Smooth muscle cell (in vitro differentiated cells): ENCODE results near the gene MORN5. TPM values are rescaled to one million over a fixed set of nuclear protein-coding genes. Genes with fewer than 3 reads are reported as not detected.

ENCODE experiments used
- DNase-seq: peaks from one replicate; lab custom pipeline; 2025; ENCODE audit not compliant: unreplicated experiment; lab: John Stamatoyannopoulos, UW
- H2AFZ ChIP-seq: fragments of 200-600 bp; sonication (generic); 2 replicates; pipeline ENCODE4 v1.6.0; 2016; ENCODE audit warnings: antibody characterized with exemption, low read depth, mild to moderate bottlenecking
- H3F3A ChIP-seq: fragments of 200-600 bp; sonication (generic); 2 replicates; pipeline ENCODE4 v1.6.0; 2017; ENCODE audit warnings: antibody characterized with exemption, low read depth
- H3K27ac ChIP-seq: fragments of 200-600 bp; sonication (generic); 2 replicates; pipeline ENCODE4 v1.5.1; 2016; ENCODE audit warnings: low read depth, mild to moderate bottlenecking
- H3K27me3 ChIP-seq: fragments of 200-600 bp; sonication (generic); 2 replicates; pipeline ENCODE4 v1.6.1; 2016; ENCODE audit warnings: low read depth, mild to moderate bottlenecking
- H3K36me3 ChIP-seq: fragments of 200-600 bp; sonication (generic); 2 replicates; pipeline ENCODE4 v1.5.1; 2016; ENCODE audit warnings: low read depth
- H3K4me1 ChIP-seq: fragments of 200-600 bp; sonication (generic); 2 replicates; pipeline ENCODE4 v1.5.1; 2016; ENCODE audit warnings: low read depth
- H3K4me2 ChIP-seq: fragments of 200-600 bp; sonication (generic); 2 replicates; pipeline ENCODE4 v1.6.0; 2016; ENCODE audit warnings: mild to moderate bottlenecking
- H3K4me3 ChIP-seq: fragments of 200-600 bp; sonication (generic); 2 replicates; pipeline ENCODE4 v1.5.1; 2016; ENCODE audit warnings: mild to moderate bottlenecking
- H3K79me2 ChIP-seq: fragments of 200-600 bp; sonication (generic); 2 replicates; pipeline ENCODE4 v1.6.0; 2016; ENCODE audit warnings: low read depth, mild to moderate bottlenecking
- H3K9ac ChIP-seq: fragments of 200-600 bp; sonication (generic); 2 replicates; pipeline ENCODE4 v1.6.0; 2016; ENCODE audit warnings: low read depth
- H3K9me3 ChIP-seq: fragments of 200-600 bp; sonication (generic); replicated peaks from 2 replicates; pipeline ENCODE4 v1.5.1; 2016; ENCODE audit warnings: low read depth
- H4K20me1 ChIP-seq: fragments of 200-600 bp; sonication (generic); 2 replicates; pipeline ENCODE4 v1.6.0; 2016; ENCODE audit warnings: low read depth
- CTCF ChIP-seq: fragments of 200-600 bp; sonication (generic); IDR thresholded peaks from 2 replicates; pipeline ENCODE4 v1.5.1; 2017; ENCODE audit warnings: borderline replicate concordance, mild to moderate bottlenecking, antibody characterized with exemption; ENCODE audit not compliant: insufficient read depth, poor library complexity, severe bottlenecking
- WGBS: methylation state at CpG from one replicate; pipeline ENCODE4 v1.1.7; 2016; ENCODE audit warnings: low lambda C conversion rate; 5-methylcytosine and 5-hydroxymethylcytosine counted together
- polyA plus RNA-seq: library from polyadenylated mRNA; unstranded; fragments of >200 nt; fragmentation: Nextera tagmentation; extraction: Ambion mirVana; gene quantifications from 2 replicates; pipeline ENCODE4 v1.2.1, GENCODE V29; 2016
- total RNA-seq: library from RNA; depleted of rRNA; stranded (reverse); fragments of >200 nt; gene quantifications from 2 replicates; pipeline ENCODE4 v1.2.3, GENCODE V29; 2014

Gene MORN5
- total and polyA plus RNA-seq, 2 experiments from 2014 or later: not detected

- no peak for TF ChIP-seq CTCF
- Histone ChIP-seq H4K20me1 (no peaks in the 10 kb centered on the region), H3K4me1 (peaks cover 21% of the 10 kb centered on the region), H3K4me3 (no peak overlapping the region), H3K36me3 (no peaks in the 10 kb centered on the region), H3K27me3 (peaks cover 100% of the 10 kb centered on the region), H3K79me2 (no peaks in the 10 kb centered on the region), H3F3A (no peaks in the 10 kb centered on the region), H3K9me3 (no peaks in the 10 kb centered on the region), H3K27ac (no peak overlapping the region), H3K4me2 (no peak overlapping the region), H2AFZ (no peak overlapping the region), H3K9ac (no peak overlapping the region)
- 63% methylated on average over 5 of the region's 5 CpGs for WGBS
- no peak for DNase-seq
These were observed 63.1 kb downstream of the MORN5 start for GRCh38 chr9:122222791-122223190.

- Histone ChIP-seq H3K4me1 (peaks cover 27% of the 10 kb centered on the region), H3K4me2 (no peak overlapping the region), H4K20me1 (no peaks in the 10 kb centered on the region), H3K9ac (no peak overlapping the region), H3K4me3 (no peak overlapping the region), H3K27me3 (peaks cover 100% of the 10 kb centered on the region), H3K27ac (no peak overlapping the region), H3K9me3 (no peaks in the 10 kb centered on the region), H3K36me3 (no peaks in the 10 kb centered on the region), H3F3A (no peaks in the 10 kb centered on the region), H3K79me2 (no peaks in the 10 kb centered on the region), H2AFZ (no peak overlapping the region)
- no peak for DNase-seq
- no peak for TF ChIP-seq CTCF
- 84% methylated on average over 5 of the region's 5 CpGs for WGBS
These were observed 63.7 kb downstream of the MORN5 start for GRCh38 chr9:122223435-122223834.

GRCh38 chr9:122225312-122226141 is 65.8 kb downstream of the MORN5 start:
- Histone ChIP-seq H3K27me3 (peaks cover 100% of the 10 kb centered on the region), H2AFZ (no peak overlapping the region), H3K4me1 (peaks cover 11% of the 10 kb centered on the region), H3K79me2 (no peaks in the 10 kb centered on the region), H3K4me2 (no peak overlapping the region), H3K4me3 (no peak overlapping the region), H3K36me3 (no peaks in the 10 kb centered on the region), H3K9me3 (no peaks in the 10 kb centered on the region), H3K9ac (no peak overlapping the region), H4K20me1 (no peaks in the 10 kb centered on the region), H3K27ac (no peak overlapping the region), H3F3A (no peaks in the 10 kb centered on the region)
- no peak for DNase-seq
- TF ChIP-seq CTCF: no peak
- WGBS: 70% methylated on average over 51 of the region's 51 CpGs
